Left hindlimb (tissue), 1 donor: ENCODE measurements around the gene FXYD4.
"Not testable (repeated sequence)": the region's sequence is repeated elsewhere in the genome, so short reads cannot be mapped to it uniquely, and the experiment has no call there.

Experiments
- DNase-seq: peaks from one replicate; pipeline ENCODE4 v3.0.0-alpha.2; 2018

The FXYD4 gene

GRCh38 chr10:43421944-43422343 lies 50.5 kb downstream of the FXYD4 start:
- DNase-seq, result not testable (repeated sequence)

GRCh38 chr10:43424416-43424815 lies 53.0 kb downstream of the FXYD4 start:
- DNase-seq, result no peak
